ENCODE results near the gene GJA9. TPM values are rescaled to one million over a fixed set of nuclear protein-coding genes. Genes with fewer than 3 reads are reported as not detected.

The GJA9 gene
- total RNA-seq, 2 experiments from 2014 or later = not detected

Other genes starting within 250 kb of the GJA9 start
- gene RRAGC, start 21.8 kb downstream of the GJA9 start, total RNA-seq = 1 to 10 TPM; 8.2 to 9.1 TPM
- gene MYCBP, start 8.2 kb downstream of the GJA9 start, total RNA-seq = 10 to 100 TPM; 45.6 to 46.4 TPM
- not detected for gene RHBDL2, start 60.2 kb upstream of the GJA9 start, total RNA-seq
- gene AKIRIN1, start 109.7 kb upstream of the GJA9 start, total RNA-seq = 10 to 100 TPM; 57.8 to 59.4 TPM
- gene NDUFS5, start 144.8 kb upstream of the GJA9 start, total RNA-seq = 100 to 1,000 TPM; 153 to 178 TPM